ENCODE data around the gene KRTAP5-3. TPM values are rescaled to one million over a fixed set of nuclear protein-coding genes. Genes with fewer than 3 reads are reported as not detected.

KRTAP5-3 gene
- total RNA-seq, 2 experiments from 2014 or later = not detected

- DNase-seq = no peak
- Mint-ChIP-seq H3K9me3 (no peaks in the 10 kb centered on the region), H3K36me3 (ENCODE audit: low read depth) (no peaks in the 10 kb centered on the region), H3K4me3 (no peak overlapping the region), H3K4me1 (ENCODE audit: low read depth) (peaks cover 6% of the 10 kb centered on the region), H3K27ac (no peak overlapping the region), H3K27me3 (ENCODE audit: low read depth) (no peaks in the 10 kb centered on the region)
- CTCF ChIA-PET = interaction anchor here (0.6 to 1.2 kb wide), 3 partner anchors 10 to 26 kb away, joined by 3 to 7 read pairs (median 4); no protein-coding TSS in a partner anchor
- intact Hi-C loops (cut with micrococcal nuclease) = no loop called here
These were observed 42.9 kb downstream of the KRTAP5-3 start for GRCh38 chr11:1565173-1565903.

- H3K4me3 Mint-ChIP-seq = no peak overlapping the region
- no peaks in the 10 kb centered on the region for H3K9me3 Mint-ChIP-seq
- intact Hi-C loops (cut with micrococcal nuclease) = no loop called here
- DNase-seq = no peak
- H3K27ac Mint-ChIP-seq = no peak overlapping the region
- no peaks in the 10 kb centered on the region for H3K27me3 Mint-ChIP-seq (ENCODE audit: low read depth)
- CTCF ChIA-PET = interaction anchor here (1.0 to 1.2 kb wide), 2 partner anchors 10 to 18 kb away, joined by 4 to 7 read pairs; no protein-coding TSS in a partner anchor
- H3K4me1 Mint-ChIP-seq (ENCODE audit: low read depth) = peaks cover 3% of the 10 kb centered on the region
- no peaks in the 10 kb centered on the region for H3K36me3 Mint-ChIP-seq (ENCODE audit: low read depth)
These were observed 43.6 kb downstream of the KRTAP5-3 start for GRCh38 chr11:1564535-1565172.

GRCh38 chr11:1563697-1564534 is 44.3 kb downstream of the KRTAP5-3 start:
- no peak for DNase-seq
- Mint-ChIP-seq H3K27ac (no peak overlapping the region), H3K4me3 (no peak overlapping the region), H3K4me1 (ENCODE audit: low read depth) (no peaks in the 10 kb centered on the region), H3K36me3 (ENCODE audit: low read depth) (no peaks in the 10 kb centered on the region), H3K9me3 (no peaks in the 10 kb centered on the region), H3K27me3 (ENCODE audit: low read depth) (no peaks in the 10 kb centered on the region)
- CTCF ChIA-PET = no interaction called here
- intact Hi-C loops (cut with micrococcal nuclease) = no loop called here

GRCh38 chr11:1563149-1563638 is 45.1 kb downstream of the KRTAP5-3 start:
- H3K27ac Mint-ChIP-seq = no peak overlapping the region
- no peak for DNase-seq
- H3K27me3 Mint-ChIP-seq (ENCODE audit: low read depth) = no peaks in the 10 kb centered on the region

GRCh38 chr11:1562469-1563148 is 45.7 kb downstream of the KRTAP5-3 start:
- Mint-ChIP-seq H3K36me3 (ENCODE audit: low read depth) (no peaks in the 10 kb centered on the region), H3K4me3 (no peak overlapping the region), H3K9me3 (no peaks in the 10 kb centered on the region), H3K27me3 (ENCODE audit: low read depth) (no peaks in the 10 kb centered on the region), H3K4me1 (ENCODE audit: low read depth) (no peaks in the 10 kb centered on the region), H3K27ac (no peak overlapping the region)
- intact Hi-C loops (cut with micrococcal nuclease) = no loop called here
- no peak for DNase-seq
- CTCF ChIA-PET = no interaction called here

More at GRCh38 chr11:1563149-1563638, 45.1 kb downstream of the KRTAP5-3 start:
- intact Hi-C loops (cut with micrococcal nuclease) = no loop called here
- H3K36me3 Mint-ChIP-seq (ENCODE audit: low read depth) = no peaks in the 10 kb centered on the region
- H3K9me3 Mint-ChIP-seq = no peaks in the 10 kb centered on the region
- no peak overlapping the region for H3K4me3 Mint-ChIP-seq
- no peaks in the 10 kb centered on the region for H3K4me1 Mint-ChIP-seq (ENCODE audit: low read depth)
- CTCF ChIA-PET = no interaction called here

- Mint-ChIP-seq H3K27me3 (ENCODE audit: low read depth) (no peaks in the 10 kb centered on the region), H3K36me3 (ENCODE audit: low read depth) (no peaks in the 10 kb centered on the region), H3K27ac (no peak overlapping the region), H3K4me1 (ENCODE audit: low read depth) (no peaks in the 10 kb centered on the region), H3K4me3 (no peak overlapping the region), H3K9me3 (no peaks in the 10 kb centered on the region)
- intact Hi-C loops (cut with micrococcal nuclease) = no loop called here
- no peak for DNase-seq
- CTCF ChIA-PET = no interaction called here
These were observed 46.3 kb downstream of the KRTAP5-3 start for GRCh38 chr11:1561955-1562354.

- CTCF ChIA-PET = no interaction called here
- no peaks in the 10 kb centered on the region for H3K9me3 Mint-ChIP-seq
- no peak overlapping the region for H3K4me3 Mint-ChIP-seq
- H3K27ac Mint-ChIP-seq = no peak overlapping the region
- no peaks in the 10 kb centered on the region for H3K36me3 Mint-ChIP-seq (ENCODE audit: low read depth)
- intact Hi-C loops (cut with micrococcal nuclease) = no loop called here
- no peaks in the 10 kb centered on the region for H3K4me1 Mint-ChIP-seq (ENCODE audit: low read depth)
- DNase-seq = no peak
- H3K27me3 Mint-ChIP-seq (ENCODE audit: low read depth) = no peaks in the 10 kb centered on the region
These were observed 47.0 kb downstream of the KRTAP5-3 start for GRCh38 chr11:1561266-1561665.

- Mint-ChIP-seq H3K36me3 (ENCODE audit: low read depth) (no peaks in the 10 kb centered on the region), H3K27ac (no peak overlapping the region), H3K4me1 (ENCODE audit: low read depth) (no peaks in the 10 kb centered on the region), H3K27me3 (ENCODE audit: low read depth) (no peaks in the 10 kb centered on the region), H3K9me3 (no peaks in the 10 kb centered on the region), H3K4me3 (no peak overlapping the region)
- intact Hi-C loops (cut with micrococcal nuclease) = no loop called here
- no peak for DNase-seq
- CTCF ChIA-PET = no interaction called here
These were observed 47.5 kb downstream of the KRTAP5-3 start for GRCh38 chr11:1560649-1561251.

GRCh38 chr11:1560002-1560648 is 48.1 kb downstream of the KRTAP5-3 start:
- intact Hi-C loops (cut with micrococcal nuclease) = no loop called here
- Mint-ChIP-seq H3K27me3 (ENCODE audit: low read depth) (no peaks in the 10 kb centered on the region), H3K36me3 (ENCODE audit: low read depth) (no peaks in the 10 kb centered on the region), H3K4me3 (no peak overlapping the region), H3K4me1 (ENCODE audit: low read depth) (no peaks in the 10 kb centered on the region), H3K9me3 (no peaks in the 10 kb centered on the region), H3K27ac (no peak overlapping the region)
- CTCF ChIA-PET = interaction anchor here (2.1 kb wide), 1 partner anchor 14 kb away, joined by 11 read pairs; no protein-coding TSS in a partner anchor
- no peak for DNase-seq

- Mint-ChIP-seq H3K36me3 (ENCODE audit: low read depth) (no peaks in the 10 kb centered on the region), H3K4me3 (no peak overlapping the region), H3K27me3 (ENCODE audit: low read depth) (no peaks in the 10 kb centered on the region), H3K9me3 (no peaks in the 10 kb centered on the region), H3K27ac (no peak overlapping the region), H3K4me1 (ENCODE audit: low read depth) (no peaks in the 10 kb centered on the region)
- DNase-seq = no peak
- intact Hi-C loops (cut with micrococcal nuclease) = no loop called here
- CTCF ChIA-PET = interaction anchor here (2.1 kb wide), 1 partner anchor 15 kb away, joined by 11 read pairs; no protein-coding TSS in a partner anchor
These were observed 48.9 kb downstream of the KRTAP5-3 start for GRCh38 chr11:1559111-1559951.

GRCh38 chr11:1558775-1559110 is 49.5 kb downstream of the KRTAP5-3 start:
- intact Hi-C loops (cut with micrococcal nuclease) = no loop called here
- H3K4me3 Mint-ChIP-seq = no peak overlapping the region
- H3K27ac Mint-ChIP-seq = no peak overlapping the region
- no peak for DNase-seq
- H3K27me3 Mint-ChIP-seq (ENCODE audit: low read depth) = no peaks in the 10 kb centered on the region
- CTCF ChIA-PET = interaction anchor here (2.1 kb wide), 1 partner anchor 16 kb away, joined by 11 read pairs; no protein-coding TSS in a partner anchor
- no peaks in the 10 kb centered on the region for H3K4me1 Mint-ChIP-seq (ENCODE audit: low read depth)
- H3K36me3 Mint-ChIP-seq (ENCODE audit: low read depth) = no peaks in the 10 kb centered on the region
- H3K9me3 Mint-ChIP-seq = no peaks in the 10 kb centered on the region
